ENCODE results near the gene PCP2.
"Not testable (repeated sequence)": the region's sequence is repeated elsewhere in the genome, so short reads cannot be mapped to it uniquely, and the experiment has no call there.

The PCP2 gene

DNA sequence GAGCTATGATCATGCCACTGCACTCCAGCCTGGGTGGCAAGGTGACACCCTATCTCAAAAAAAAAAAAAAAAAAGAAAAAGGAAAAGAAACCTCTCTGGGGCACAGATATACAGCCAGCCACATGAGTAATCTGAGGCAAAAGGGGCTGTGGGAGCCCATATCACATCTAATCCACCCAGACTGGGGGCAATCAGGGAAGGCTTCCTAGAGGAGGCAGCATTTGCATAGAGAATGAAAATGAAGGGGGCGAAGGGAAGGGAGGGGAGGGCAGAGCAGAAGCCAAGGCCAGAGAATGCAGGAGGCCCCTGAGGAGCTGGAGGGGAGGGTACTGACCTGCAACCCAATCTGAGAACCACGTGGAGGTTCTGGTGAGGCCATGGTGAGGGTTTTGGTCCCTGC is 16.6 kb upstream of the PCP2 start:
- Histone ChIP-seq H3K27me3 (ENCODE audit: low read depth) (peaks cover 9% of the 10 kb centered on the region), H3K4me3 (no peak overlapping the region), H3K9me3 (no peaks in the 10 kb centered on the region), H3K36me3 (replicated peaks) (no peaks in the 10 kb centered on the region), H3K4me1 (peaks cover 4% of the 10 kb centered on the region)
- DNase-seq (ENCODE audit: low spot score in 2 of 2) = no peak
- in situ Hi-C loops (cut with MboI; ENCODE audit: low sequenced_read_pairs) = no loop called here

GRCh38 chr19:7648265-7649014 is 14.9 kb upstream of the PCP2 start:
- no peaks in the 10 kb centered on the region for H3K36me3 ChIP-seq (replicated peaks)

DNA sequence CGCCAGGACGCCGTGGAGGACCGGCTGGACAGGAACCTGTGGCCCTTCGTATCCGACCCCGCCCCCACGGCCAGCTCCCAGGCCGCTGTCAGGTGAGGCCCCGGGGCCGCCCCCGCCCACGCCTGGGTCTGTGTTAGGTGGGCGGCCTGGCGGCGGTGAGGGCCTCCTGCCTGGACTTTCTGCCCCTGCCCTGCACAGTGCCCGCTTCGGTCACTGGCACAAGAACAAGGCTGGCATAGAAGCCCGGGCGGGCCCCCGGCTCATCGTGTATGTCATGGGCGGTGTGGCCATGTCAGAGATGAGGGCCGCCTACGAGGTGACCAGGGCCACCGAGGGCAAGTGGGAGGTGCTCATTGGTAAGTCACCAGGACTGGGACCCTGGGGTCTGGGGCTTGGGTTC is 13.6 kb upstream of the PCP2 start:
- no peak overlapping the region for H3K4me3 ChIP-seq
- peaks cover under 1% of the 10 kb centered on the region; the same call in 1 of the 2 replicates for H3K4me1 ChIP-seq
- H3K36me3 ChIP-seq (replicated peaks) = no peaks in the 10 kb centered on the region
- DNase-seq (ENCODE audit: low spot score in 2 of 2) = no peak
- no peaks in the 10 kb centered on the region for H3K9me3 ChIP-seq
- in situ Hi-C loops (cut with MboI; ENCODE audit: low sequenced_read_pairs) = no loop called here
- H3K27me3 ChIP-seq (ENCODE audit: low read depth) = peaks cover 9% of the 10 kb centered on the region

More at GRCh38 chr19:7648265-7649014, 14.9 kb upstream of the PCP2 start:
- in situ Hi-C loops (cut with MboI; ENCODE audit: low sequenced_read_pairs) = no loop called here
- Histone ChIP-seq H3K4me3 (no peak overlapping the region), H3K4me1 (peaks cover 4% of the 10 kb centered on the region), H3K9me3 (no peaks in the 10 kb centered on the region), H3K27me3 (ENCODE audit: low read depth) (peaks cover 9% of the 10 kb centered on the region)
- DNase-seq (ENCODE audit: low spot score in 2 of 2) = no peak

GRCh38 chr19:7646426-7646700 is 12.8 kb upstream of the PCP2 start:
- H3K4me1 ChIP-seq = no peaks in the 10 kb centered on the region
- H3K27me3 ChIP-seq (ENCODE audit: low read depth) = peaks cover 8% of the 10 kb centered on the region
- H3K4me3 ChIP-seq = no peak overlapping the region
- DNase-seq (ENCODE audit: low spot score in 2 of 2) = no peak
- H3K9me3 ChIP-seq = no peaks in the 10 kb centered on the region
- in situ Hi-C loops (cut with MboI; ENCODE audit: low sequenced_read_pairs) = no loop called here
- H3K36me3 ChIP-seq (replicated peaks) = no peaks in the 10 kb centered on the region

DNA sequence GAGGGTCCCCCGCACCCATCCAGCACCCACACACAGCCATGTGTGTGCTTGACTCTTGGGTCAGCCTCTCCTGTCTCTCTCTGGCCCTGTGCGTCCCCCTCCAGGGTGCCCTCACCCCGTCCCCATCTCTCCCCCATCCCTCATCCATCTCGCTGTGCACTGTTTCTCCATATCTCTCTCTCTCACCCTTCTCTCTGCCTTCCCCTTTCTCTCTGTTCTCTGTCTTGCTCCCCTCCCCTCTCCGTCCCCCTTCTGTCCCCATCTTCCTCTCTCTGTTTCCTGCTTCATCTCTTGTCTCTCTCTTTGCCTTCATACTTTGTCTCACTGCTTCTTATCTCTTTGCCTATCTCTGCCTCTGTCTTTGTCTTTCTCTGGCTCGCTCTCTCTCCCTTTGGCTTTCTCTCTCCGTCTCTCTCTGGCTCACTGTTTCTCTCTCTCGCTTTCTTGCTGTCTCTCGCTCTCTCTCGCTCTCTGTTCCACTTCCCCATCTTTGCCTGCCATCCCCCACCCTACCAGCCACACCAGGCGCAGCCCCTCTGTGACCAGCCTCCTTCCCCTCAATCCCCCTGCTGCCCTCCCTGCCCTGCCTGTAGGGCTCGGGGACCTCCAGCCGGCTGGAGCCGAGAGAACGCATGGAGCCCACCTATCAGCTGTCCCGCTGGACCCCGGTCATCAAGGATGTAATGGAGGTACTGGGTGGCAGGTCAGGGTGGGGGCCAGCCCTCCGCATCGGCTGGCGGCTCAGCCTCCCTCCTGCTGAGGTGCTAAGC is 12.3 kb upstream of the PCP2 start:
- H3K27me3 ChIP-seq (ENCODE audit: low read depth) = peaks cover 3% of the 10 kb centered on the region; the same call in 1 of the 2 replicates
- no peaks in the 10 kb centered on the region for H3K36me3 ChIP-seq (replicated peaks)
- no peak for DNase-seq (ENCODE audit: low spot score in 2 of 2)
- H3K9me3 ChIP-seq = no peaks in the 10 kb centered on the region
- in situ Hi-C loops (cut with MboI; ENCODE audit: low sequenced_read_pairs) = no loop called here
- H3K4me1 ChIP-seq = no peaks in the 10 kb centered on the region
- no peak overlapping the region for H3K4me3 ChIP-seq

DNA sequence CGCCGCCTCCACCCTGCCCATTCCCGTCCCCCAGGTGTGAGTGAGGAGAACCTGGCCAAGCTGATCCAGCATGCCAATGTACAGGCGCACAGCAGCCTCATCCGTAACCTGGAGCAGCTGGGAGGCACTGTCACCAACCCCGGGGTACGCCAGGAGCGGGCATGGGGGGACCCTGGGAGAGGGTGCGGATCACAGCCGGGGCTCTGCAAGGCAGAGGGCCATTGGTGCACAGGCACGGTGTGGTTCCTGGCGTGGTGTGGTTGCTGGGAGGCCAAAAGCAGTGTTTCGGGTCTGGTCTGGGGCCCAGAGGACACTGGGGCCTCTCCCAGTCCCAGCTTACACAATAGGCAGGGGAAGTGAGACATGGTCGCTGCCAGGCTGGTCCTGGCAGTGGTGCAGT is 11.6 kb upstream of the PCP2 start:
- Histone ChIP-seq H3K9me3 (no peaks in the 10 kb centered on the region), H3K4me1 (no peaks in the 10 kb centered on the region), H3K27me3 (ENCODE audit: low read depth) (no peaks in the 10 kb centered on the region), H3K4me3 (no peak overlapping the region), H3K36me3 (replicated peaks) (no peaks in the 10 kb centered on the region)
- DNase-seq (ENCODE audit: low spot score in 2 of 2) = no peak
- in situ Hi-C loops (cut with MboI; ENCODE audit: low sequenced_read_pairs) = no loop called here

DNA sequence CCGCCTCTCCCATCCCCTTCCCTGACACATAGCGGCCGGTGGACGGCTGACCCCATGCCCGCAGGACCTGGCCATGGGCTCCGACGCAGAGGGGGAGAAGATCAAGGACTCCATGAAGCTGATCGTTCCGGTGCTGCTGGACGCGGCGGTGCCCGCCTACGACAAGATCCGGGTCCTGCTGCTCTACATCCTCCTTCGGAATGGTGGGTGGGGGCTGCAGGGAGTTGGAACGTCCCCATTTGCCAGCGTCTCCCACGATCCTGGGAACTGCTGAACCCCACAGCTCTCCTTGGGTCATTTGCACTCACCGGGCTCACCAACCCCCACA is 11.0 kb upstream of the PCP2 start:
- H3K4me1 ChIP-seq = no peaks in the 10 kb centered on the region
- in situ Hi-C loops (cut with MboI; ENCODE audit: low sequenced_read_pairs) = no loop called here
- H3K4me3 ChIP-seq = no peak overlapping the region
- H3K27me3 ChIP-seq (ENCODE audit: low read depth) = no peaks in the 10 kb centered on the region
- H3K9me3 ChIP-seq = no peaks in the 10 kb centered on the region
- no peak for DNase-seq (ENCODE audit: low spot score in 2 of 2)
- no peaks in the 10 kb centered on the region for H3K36me3 ChIP-seq (replicated peaks)

GRCh38 chr19:7643629-7644549 is 10.4 kb upstream of the PCP2 start:
- in situ Hi-C loops (cut with MboI; ENCODE audit: low sequenced_read_pairs); H3K36me3 ChIP-seq (replicated peaks); H3K4me1 ChIP-seq; H3K4me3 ChIP-seq; H3K9me3 ChIP-seq; H3K27me3 ChIP-seq (ENCODE audit: low read depth): not testable (repeated sequence)
- DNase-seq (ENCODE audit: low spot score in 2 of 2) = peak in 1 of 2 experiments; percentile 42

- no peaks in the 10 kb centered on the region for H3K9me3 ChIP-seq
- in situ Hi-C loops (cut with MboI; ENCODE audit: low sequenced_read_pairs) = no loop called here
Observed at GRCh38 chr19:7643031-7643415, 9.5 kb upstream of the PCP2 start.

GRCh38 chr19:7642295-7643030 is 8.9 kb upstream of the PCP2 start:
- H3K4me1 ChIP-seq = no peaks in the 10 kb centered on the region
- H3K9me3 ChIP-seq = no peaks in the 10 kb centered on the region
- DNase-seq (ENCODE audit: low spot score in 2 of 2) = no peak
- no peaks in the 10 kb centered on the region for H3K27me3 ChIP-seq (ENCODE audit: low read depth)
- in situ Hi-C loops (cut with MboI; ENCODE audit: low sequenced_read_pairs) = no loop called here
- H3K36me3 ChIP-seq (replicated peaks) = no peaks in the 10 kb centered on the region
- H3K4me3 ChIP-seq = no peak overlapping the region

More at GRCh38 chr19:7643031-7643415, 9.5 kb upstream of the PCP2 start:
- Histone ChIP-seq H3K36me3 (replicated peaks) (no peaks in the 10 kb centered on the region), H3K27me3 (ENCODE audit: low read depth) (no peaks in the 10 kb centered on the region), H3K4me1 (no peaks in the 10 kb centered on the region), H3K4me3 (no peak overlapping the region)
- DNase-seq (ENCODE audit: low spot score in 2 of 2) = no peak

GRCh38 chr19:7641290-7642276 is 8.1 kb upstream of the PCP2 start:
- Histone ChIP-seq H3K36me3 (replicated peaks) (no peaks in the 10 kb centered on the region), H3K4me3 (no peak overlapping the region), H3K9me3 (no peaks in the 10 kb centered on the region), H3K4me1 (no peaks in the 10 kb centered on the region), H3K27me3 (ENCODE audit: low read depth) (no peaks in the 10 kb centered on the region)
- in situ Hi-C loops (cut with MboI; ENCODE audit: low sequenced_read_pairs) = no loop called here
- DNase-seq (ENCODE audit: low spot score in 2 of 2) = no peak

DNA sequence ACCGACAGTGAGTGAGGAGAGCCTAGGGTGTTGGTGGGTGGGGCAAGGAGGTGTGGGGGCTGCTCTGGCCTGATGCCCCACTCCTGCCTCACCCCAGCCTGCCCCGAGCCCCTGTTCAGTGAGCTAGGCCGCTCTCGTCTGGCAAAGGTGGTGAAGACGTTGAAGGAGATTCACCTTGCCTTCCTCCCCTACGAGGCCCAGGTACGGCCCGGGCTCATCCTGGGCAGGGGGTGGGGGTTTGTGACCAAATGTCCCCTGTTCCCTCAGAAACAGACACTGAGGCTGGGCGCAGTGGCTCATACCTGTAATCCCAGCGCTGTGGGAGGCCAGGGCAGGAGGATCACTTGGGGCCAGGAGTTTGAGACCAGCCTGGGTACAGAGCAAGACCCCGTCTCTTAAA is 7.3 kb upstream of the PCP2 start:
- Histone ChIP-seq H3K4me3 (no peak overlapping the region), H3K9me3 (no peaks in the 10 kb centered on the region), H3K27me3 (ENCODE audit: low read depth) (no peaks in the 10 kb centered on the region), H3K36me3 (replicated peaks) (no peaks in the 10 kb centered on the region), H3K4me1 (no peaks in the 10 kb centered on the region)
- DNase-seq (ENCODE audit: low spot score in 2 of 2) = no peak
- in situ Hi-C loops (cut with MboI; ENCODE audit: low sequenced_read_pairs) = no loop called here

All from HAP-1 (cell line).